Thyroid gland (tissue), 4 donors: Measurements from ENCODE around the gene PRPF19. TPM values are rescaled to one million over a fixed set of nuclear protein-coding genes. Genes with fewer than 3 reads are reported as not detected.

Experiments used
- DNase-seq, 2 donors: peaks; one replicate each; pipeline ENCODE4 v3.0.0-alpha.2; 2019
- H3K27ac ChIP-seq, 3 donors: fragments of 200-600 bp; sonication (generic); 1 replicate in 2 of 3; 2 replicates in 1 of 3; pipeline ENCODE4 v1.5.1; 2016 to 2019; ENCODE audit warnings: mild to moderate bottlenecking in 1 of 3, moderate library complexity in 1 of 3
- H3K27me3 ChIP-seq: fragments of 200-600 bp; sonication (generic); one replicate; pipeline ENCODE4 v1.5.1; 2019
- H3K36me3 ChIP-seq, 2 donors: fragments of 200-600 bp; sonication (generic); one replicate each; pipeline ENCODE4 v1.5.1; 2016 to 2019
- H3K4me1 ChIP-seq, 2 donors: fragments of 200-600 bp; sonication (generic); one replicate each; pipeline ENCODE4 v1.5.1; 2017 to 2019
- H3K4me3 ChIP-seq, 3 donors: fragments of 200-600 bp; sonication (generic); replicated peaks in 1 of 3; 1 replicate in 2 of 3; 2 replicates in 1 of 3; pipeline ENCODE4 v1.5.1; 2016; ENCODE audit warnings: mild to moderate bottlenecking in 1 of 3
- H3K9me3 ChIP-seq: fragments of 200-600 bp; sonication (generic); one replicate; pipeline ENCODE4 v1.5.1; 2017
- CTCF ChIP-seq, 6 experiments: fragments of 200-600 bp in 3 of 6; fragments of 450-650 bp in 3 of 6; sonication (generic) in 3 of 6; IDR thresholded peaks; one replicate each; pipeline ENCODE4 v1.5.1; 2016 to 2019; ENCODE audit warnings: antibody characterized with exemption in 6 of 6, mild to moderate bottlenecking in 2 of 6, inconsistent platforms in 1 of 6, moderate library complexity in 1 of 6
- POLR2A ChIP-seq, 2 donors: fragments of 450-650 bp; IDR thresholded peaks; one replicate each; pipeline ENCODE4 v1.6.1; 2017; ENCODE audit warnings: antibody characterized with exemption in 2 of 2, mild to moderate bottlenecking in 2 of 2, moderate library complexity in 1 of 2
- WGBS, 2 donors: methylation state at CpG; one replicate each; pipeline ENCODE4 v1.1.5; 2017; 5-methylcytosine and 5-hydroxymethylcytosine counted together
- intact Hi-C: fragments of 100-400 bp; cut with DNase I; formaldehyde crosslinking; loops from one replicate; pipeline ENCODE4 v1.15.1; 2023
- total RNA-seq, 4 donors: library from RNA; depleted of rRNA; stranded (reverse); fragments of >200 nt; gene quantifications; one replicate each; pipeline ENCODE4 v1.2.3, GENCODE V29; 2016

Gene PRPF19
- total RNA-seq, 4 donors from 2014 or later = 38.0 to 94.4 (median 71.5) TPM

GRCh38 chr11:60872961-60873524, 33.3 kb downstream of the PRPF19 start:
- H3K27me3 ChIP-seq = no peaks in the 10 kb centered on the region
- H3K27ac ChIP-seq = no peak overlapping the region
- H3K4me1 ChIP-seq = peaks cover 0 to 11% of the 10 kb centered on the region in 2 donors
- H3K9me3 ChIP-seq = no peaks in the 10 kb centered on the region
- DNase-seq = no peak
- TF ChIP-seq POLR2A (IDR thresholded peaks at IDR 0.05) = no peak
- TF ChIP-seq CTCF (IDR thresholded peaks at IDR 0.05) = no peak
- H3K36me3 ChIP-seq = no peaks in the 10 kb centered on the region
- intact Hi-C loops = no loop called here
- no peak overlapping the region for H3K4me3 ChIP-seq
- 75 to 76% methylated on average over 16 of the region's 16 CpGs for WGBS, 2 donors

- TF ChIP-seq CTCF (IDR thresholded peaks at IDR 0.05) (no peak), POLR2A (IDR thresholded peaks at IDR 0.05) (no peak)
- Histone ChIP-seq H3K36me3 (no peaks in the 10 kb centered on the region), H3K27ac (no peak overlapping the region), H3K9me3 (no peaks in the 10 kb centered on the region), H3K4me3 (no peak overlapping the region), H3K27me3 (no peaks in the 10 kb centered on the region), H3K4me1 (peaks cover 0 to 15% of the 10 kb centered on the region in 2 donors)
- 95 to 100% methylated on average over 2 to 6 of the region's 6 CpGs for WGBS, 2 donors
- intact Hi-C loops = no loop called here
- no peak for DNase-seq
These were observed 34.0 kb downstream of the PRPF19 start for GRCh38 chr11:60872124-60872960.

GRCh38 chr11:60871378-60872061, 34.9 kb downstream of the PRPF19 start:
- no peak overlapping the region for H3K4me3 ChIP-seq
- H3K4me1 ChIP-seq = peaks cover 0 to 21% of the 10 kb centered on the region in 2 donors
- H3K36me3 ChIP-seq = no peaks in the 10 kb centered on the region
- H3K27me3 ChIP-seq = no peaks in the 10 kb centered on the region
- H3K9me3 ChIP-seq = no peaks in the 10 kb centered on the region
- 34 to 48% methylated on average over 2 to 4 of the region's 7 CpGs for WGBS, 2 donors
- peak overlapping the region in 1 of 3 donors; percentile 13 for H3K27ac ChIP-seq
- TF ChIP-seq POLR2A (IDR thresholded peaks at IDR 0.05) (no peak), CTCF (IDR thresholded peaks at IDR 0.05) (peak in 4 of 6 experiments; percentile 33 to 59 (median 44))
- intact Hi-C loops = no loop called here
- DNase-seq = peak; percentile 82 to 85

- Histone ChIP-seq H3K4me1 (peaks cover 0 to 21% of the 10 kb centered on the region in 2 donors), H3K27me3 (no peaks in the 10 kb centered on the region), H3K9me3 (no peaks in the 10 kb centered on the region), H3K36me3 (no peaks in the 10 kb centered on the region), H3K4me3 (no peak overlapping the region), H3K27ac (peak overlapping the region in 1 of 3 donors; percentile 13)
- TF ChIP-seq CTCF (IDR thresholded peaks at IDR 0.05) (no peak), POLR2A (IDR thresholded peaks at IDR 0.05) (no peak)
- DNase-seq = no peak
- intact Hi-C loops = no loop called here
- WGBS, 2 donors = 64 to 78% methylated on average over 9 to 10 of the region's 13 CpGs
These were observed 35.5 kb downstream of the PRPF19 start for GRCh38 chr11:60870733-60871377.
